ENCODE results near the gene ANKS1A. TPM values are rescaled to one million over a fixed set of nuclear protein-coding genes. Genes with fewer than 3 reads are reported as not detected.

ANKS1A gene
- total and polyA plus RNA-seq, 7 donors: 3.9 to 12.4 (median 6.1) TPM

- H3K4me3 ChIP-seq: no peak overlapping the region
- H3K27ac ChIP-seq: no peak overlapping the region
- H3K36me3 ChIP-seq (ENCODE audit: insufficient read depth in 1 of 2, low read depth in 1 of 2): peaks cover 0 to 98% of the 10 kb centered on the region in 2 donors
- 67 to 72% (median 69%) methylated on average over 19 of the region's 19 CpGs for WGBS, 3 donors
- no peaks in the 10 kb centered on the region for H3K9me3 ChIP-seq
- intact Hi-C loops (cut with DNase I): no loop called here
- H3K4me1 ChIP-seq: no peaks in the 10 kb centered on the region
- no peaks in the 10 kb centered on the region for H3K27me3 ChIP-seq (ENCODE audit: insufficient read depth in 3 of 3, low read length in 2 of 3)
- DNase-seq (no peak), ATAC-seq (no peak)
- TF ChIP-seq, protein P1, sequence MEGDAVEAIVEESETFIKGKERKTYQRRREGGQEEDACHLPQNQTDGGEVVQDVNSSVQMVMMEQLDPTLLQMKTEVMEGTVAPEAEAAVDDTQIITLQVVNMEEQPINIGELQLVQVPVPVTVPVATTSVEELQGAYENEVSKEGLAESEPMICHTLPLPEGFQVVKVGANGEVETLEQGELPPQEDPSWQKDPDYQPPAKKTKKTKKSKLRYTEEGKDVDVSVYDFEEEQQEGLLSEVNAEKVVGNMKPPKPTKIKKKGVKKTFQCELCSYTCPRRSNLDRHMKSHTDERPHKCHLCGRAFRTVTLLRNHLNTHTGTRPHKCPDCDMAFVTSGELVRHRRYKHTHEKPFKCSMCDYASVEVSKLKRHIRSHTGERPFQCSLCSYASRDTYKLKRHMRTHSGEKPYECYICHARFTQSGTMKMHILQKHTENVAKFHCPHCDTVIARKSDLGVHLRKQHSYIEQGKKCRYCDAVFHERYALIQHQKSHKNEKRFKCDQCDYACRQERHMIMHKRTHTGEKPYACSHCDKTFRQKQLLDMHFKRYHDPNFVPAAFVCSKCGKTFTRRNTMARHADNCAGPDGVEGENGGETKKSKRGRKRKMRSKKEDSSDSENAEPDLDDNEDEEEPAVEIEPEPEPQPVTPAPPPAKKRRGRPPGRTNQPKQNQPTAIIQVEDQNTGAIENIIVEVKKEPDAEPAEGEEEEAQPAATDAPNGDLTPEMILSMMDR (IDR thresholded peaks at IDR 0.05): no peak
Observed at GRCh38 chr6:35082046-35082732, 193.1 kb downstream of the ANKS1A start.

DNA sequence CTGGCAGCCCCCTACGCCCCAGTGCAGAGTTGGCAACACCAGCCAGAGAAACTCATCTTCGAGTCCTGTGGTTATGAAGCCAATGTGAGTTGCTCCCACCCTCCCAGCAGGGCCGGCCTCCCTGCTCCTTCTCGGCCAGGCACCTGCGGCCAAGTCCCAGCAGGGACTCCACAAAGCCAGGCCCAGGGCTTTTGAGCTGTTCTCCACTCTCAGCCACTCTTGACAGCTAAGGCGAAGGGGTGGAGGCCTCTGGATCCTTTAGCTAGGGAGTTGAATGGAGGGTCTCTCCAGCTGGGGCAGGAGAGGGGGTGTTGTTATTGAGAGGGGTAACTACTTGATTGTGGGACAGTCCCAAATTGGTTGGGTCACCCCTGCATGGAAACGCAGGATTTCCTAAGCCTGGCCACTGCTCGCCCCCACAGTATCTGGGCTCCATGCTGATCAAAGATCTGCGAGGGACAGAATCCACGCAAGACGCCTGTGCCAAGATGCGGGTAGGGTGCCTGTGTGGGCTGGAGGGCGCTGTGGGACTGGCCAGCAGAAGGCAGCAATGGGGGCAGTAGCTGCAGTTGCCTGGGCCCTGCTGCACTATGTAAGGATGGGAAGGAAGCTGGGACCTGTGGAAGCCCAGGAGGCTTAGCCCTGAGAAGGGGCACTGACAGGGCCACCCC lies 193.8 kb downstream of the ANKS1A start:
- TF ChIP-seq, protein P1 (IDR thresholded peaks at IDR 0.05): no peak
- ATAC-seq (no peak), DNase-seq (no peak)
- Histone ChIP-seq H3K9me3 (no peaks in the 10 kb centered on the region), H3K4me1 (no peaks in the 10 kb centered on the region), H3K4me3 (no peak overlapping the region), H3K27me3 (ENCODE audit: insufficient read depth in 3 of 3, low read length in 2 of 3) (no peaks in the 10 kb centered on the region), H3K36me3 (ENCODE audit: insufficient read depth in 1 of 2, low read depth in 1 of 2) (peaks cover 0 to 100% of the 10 kb centered on the region in 2 donors), H3K27ac (no peak overlapping the region)
- intact Hi-C loops (cut with DNase I): no loop called here
- WGBS, 3 donors: 88 to 92% (median 91%) methylated on average over 13 of the region's 13 CpGs

DNA sequence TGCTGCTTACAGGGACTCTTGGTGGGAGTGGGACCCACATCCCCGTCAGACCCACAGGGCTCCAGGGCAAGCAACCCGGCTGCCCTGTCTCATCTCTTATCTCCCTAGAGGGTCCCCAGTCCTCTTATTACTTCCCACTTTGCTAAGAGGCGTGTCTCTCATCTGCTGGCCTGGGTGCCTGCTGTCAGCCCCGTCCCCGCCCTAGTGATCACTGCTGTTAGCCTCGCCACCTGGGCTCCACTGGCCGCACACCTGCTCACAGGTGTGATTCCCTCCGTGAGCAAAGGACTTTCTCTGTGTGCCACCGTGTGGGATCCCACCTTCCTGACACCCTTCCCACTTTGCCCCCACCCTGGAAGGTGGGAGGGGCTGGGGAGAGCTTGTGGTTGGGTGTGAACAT lies 194.5 kb downstream of the ANKS1A start:
- H3K27ac ChIP-seq: no peak overlapping the region
- H3K4me3 ChIP-seq: no peak overlapping the region
- no peaks in the 10 kb centered on the region for H3K4me1 ChIP-seq
- DNase-seq: no peak
- intact Hi-C loops (cut with DNase I): no loop called here
- no peak for ATAC-seq
- TF ChIP-seq, protein P1 (IDR thresholded peaks at IDR 0.05): no peak
- H3K27me3 ChIP-seq (ENCODE audit: insufficient read depth in 3 of 3, low read length in 2 of 3): no peaks in the 10 kb centered on the region
- H3K36me3 ChIP-seq (ENCODE audit: insufficient read depth in 1 of 2, low read depth in 1 of 2): peaks cover 0 to 100% of the 10 kb centered on the region in 2 donors
- H3K9me3 ChIP-seq: no peaks in the 10 kb centered on the region
- WGBS, 3 donors: 92 to 94% (median 92%) methylated on average over 9 of the region's 9 CpGs

DNA sequence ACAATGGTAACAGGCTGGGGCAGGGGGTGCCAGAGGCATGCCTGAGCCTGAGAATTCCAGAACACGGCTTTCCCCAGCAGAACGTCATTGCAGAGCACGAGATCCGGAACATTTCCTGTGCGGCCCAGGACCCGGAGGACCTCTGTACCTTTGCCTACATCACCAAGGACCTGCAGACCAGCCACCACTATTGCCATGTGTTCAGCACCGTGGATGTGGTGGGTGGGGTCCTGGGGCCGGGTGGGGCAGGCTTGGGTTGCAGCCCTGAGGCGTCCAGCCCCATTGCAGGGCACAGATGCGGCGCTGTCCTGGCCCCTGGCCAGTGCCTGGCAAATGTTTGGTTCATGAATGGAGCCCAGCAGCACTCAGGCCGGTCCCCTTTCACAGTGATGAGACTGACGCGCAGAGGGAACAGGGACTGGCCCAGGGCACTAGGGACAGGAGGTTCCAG lies 195.0 kb downstream of the ANKS1A start:
- intact Hi-C loops (cut with DNase I): no loop called here
- peaks cover 0 to 100% of the 10 kb centered on the region in 2 donors for H3K36me3 ChIP-seq (ENCODE audit: insufficient read depth in 1 of 2, low read depth in 1 of 2)
- no peak overlapping the region for H3K27ac ChIP-seq
- WGBS, 3 donors: 60 to 66% (median 63%) methylated on average over 11 to 14 of the region's 14 CpGs
- ATAC-seq (no peak), DNase-seq (no peak)
- H3K9me3 ChIP-seq: no peaks in the 10 kb centered on the region
- no peaks in the 10 kb centered on the region for H3K4me1 ChIP-seq
- H3K4me3 ChIP-seq: no peak overlapping the region
- no peaks in the 10 kb centered on the region for H3K27me3 ChIP-seq (ENCODE audit: insufficient read depth in 3 of 3, low read length in 2 of 3)
- TF ChIP-seq, protein P1 (IDR thresholded peaks at IDR 0.05): no peak
